Activated T-cell treated with anti-CD3 and anti-CD28 coated beads, Interleukin-2, amount 50 U/mL, for 72 hours (primary cell): ENCODE data around the gene THAP4. TPM values are rescaled to one million over a fixed set of nuclear protein-coding genes. Genes with fewer than 3 reads are reported as not detected.
"Not testable (repeated sequence)": the region's sequence is repeated elsewhere in the genome, so short reads cannot be mapped to it uniquely, and the experiment has no call there.

Experiments
- ATAC-seq, 2 donors: fragments of 150-1000 bp; cut with Tn5 transposase; replicated peaks in 1 of 2; 2 replicates each; pipeline ENCODE4 v1.10.0; 2021; ENCODE audit warnings: moderate library complexity in 2 of 2, mild to moderate bottlenecking in 1 of 2
- DNase-seq, 2 donors: peaks; one replicate each; pipeline ENCODE4 v3.0.0; 2021 to 2022; ENCODE audit warnings: mixed read lengths in 1 of 2
- H3K27ac Mint-ChIP-seq: one replicate; pipeline ENCODE4 v1.8.0; 2022; ENCODE audit warnings: mild to moderate bottlenecking, moderate library complexity, mixed read lengths
- H3K27me3 Mint-ChIP-seq: one replicate; pipeline ENCODE4 v1.8.0; 2022; ENCODE audit warnings: low read depth, mixed read lengths
- H3K36me3 Mint-ChIP-seq, 2 donors: one replicate each; pipeline ENCODE4 v1.8.0; 2022; ENCODE audit warnings: mixed read lengths in 2 of 2, mild to moderate bottlenecking in 1 of 2; ENCODE audit not compliant: insufficient read depth in 2 of 2
- H3K4me1 Mint-ChIP-seq: one replicate; pipeline ENCODE4 v1.8.0; 2022; ENCODE audit warnings: low read depth, mixed read lengths
- H3K4me3 Mint-ChIP-seq, 2 donors: one replicate each; pipeline ENCODE4 v1.8.0; 2022; ENCODE audit warnings: mild to moderate bottlenecking in 2 of 2, mixed read lengths in 2 of 2, moderate library complexity in 2 of 2
- H3K9me3 Mint-ChIP-seq, 2 donors: one replicate each; pipeline ENCODE4 v1.8.0; 2022; ENCODE audit warnings: mixed read lengths in 2 of 2
- total RNA-seq, 2 donors: library from RNA; stranded (reverse); gene quantifications; one replicate each; pipeline ENCODE4 v1.2.3, GENCODE V29; 2022

The THAP4 gene
- total RNA-seq, 2 donors from 2014 or later: 41.8 to 50.9 TPM

DNA sequence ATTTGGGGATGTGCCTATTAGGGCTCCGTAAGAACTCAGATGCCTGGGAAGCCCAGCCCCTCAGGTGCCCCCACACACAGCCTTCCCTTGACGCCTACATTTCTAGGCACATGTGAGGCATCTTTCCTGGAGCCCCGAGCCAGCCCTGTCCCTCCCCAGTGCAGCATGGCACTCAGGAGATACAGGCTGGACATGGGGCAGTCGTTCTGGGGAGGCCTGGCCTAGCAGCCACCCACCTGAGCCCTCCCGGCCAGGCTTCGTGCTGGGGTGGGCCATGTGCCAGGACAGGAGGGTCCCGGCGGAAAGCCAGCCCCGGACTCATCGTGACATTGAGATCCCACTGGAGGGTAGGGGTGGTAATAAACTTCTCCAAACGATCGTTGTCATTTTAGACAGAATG lies 63.2 kb downstream of the THAP4 start:
- no peaks in the 10 kb centered on the region for H3K36me3 Mint-ChIP-seq
- no peak overlapping the region for H3K4me3 Mint-ChIP-seq

GRCh38 chr2:241572915-241573651 lies 63.9 kb downstream of the THAP4 start:
- H3K27ac Mint-ChIP-seq: not testable (repeated sequence)

More for the DNA sequence above, 63.2 kb downstream of the THAP4 start:
- Mint-ChIP-seq H3K4me1 (no peaks in the 10 kb centered on the region), H3K9me3 (no peaks in the 10 kb centered on the region), H3K27ac (no peak overlapping the region), H3K27me3 (no peaks in the 10 kb centered on the region)
- no peak for DNase-seq
- ATAC-seq: no peak

DNA sequence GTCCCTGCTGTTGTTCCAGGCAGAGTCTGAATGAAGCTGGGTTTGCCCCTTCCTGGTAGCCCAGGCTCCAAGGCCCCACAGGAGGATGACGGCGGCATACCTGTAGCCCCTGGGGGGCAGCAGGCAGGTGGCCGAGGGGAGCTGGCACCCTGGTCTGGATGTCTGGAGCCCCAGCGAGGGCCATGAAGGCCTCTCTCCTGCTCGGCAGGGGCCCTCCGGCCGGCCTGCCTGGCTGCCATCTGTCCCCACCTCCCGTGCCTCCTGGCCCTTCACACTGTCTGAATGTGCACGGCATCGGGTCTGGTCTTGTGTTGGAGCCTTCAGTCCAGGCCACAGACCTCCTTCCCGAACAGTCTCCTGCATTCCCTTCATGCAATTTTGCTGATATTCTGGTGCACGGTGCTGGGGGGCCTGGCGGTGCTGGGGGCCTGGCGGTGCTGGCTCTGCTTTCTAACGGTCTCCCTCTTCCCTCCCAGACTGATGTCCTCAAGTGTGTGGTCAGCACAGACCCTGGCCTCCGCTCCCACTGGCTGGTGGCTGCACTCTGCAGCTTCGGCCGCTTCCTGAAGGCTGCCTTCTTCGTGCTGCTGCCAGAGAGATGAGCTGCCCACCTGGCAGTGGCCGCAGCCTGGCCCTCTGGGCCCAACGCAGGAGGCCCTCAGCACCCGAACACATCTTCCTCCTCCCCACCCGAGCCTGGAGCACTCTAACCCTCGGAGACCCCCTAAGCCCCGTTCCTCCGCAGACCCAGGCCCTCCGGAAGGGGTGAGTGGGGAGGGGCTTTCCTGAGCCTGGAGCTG lies 64.9 kb downstream of the THAP4 start:
- H3K27me3 Mint-ChIP-seq: no peaks in the 10 kb centered on the region
- no peak for ATAC-seq
- no peaks in the 10 kb centered on the region for H3K9me3 Mint-ChIP-seq
- H3K4me1 Mint-ChIP-seq: no peaks in the 10 kb centered on the region
- H3K27ac Mint-ChIP-seq: no peak overlapping the region
- H3K4me3 Mint-ChIP-seq: no peak overlapping the region
- DNase-seq: no peak
- H3K36me3 Mint-ChIP-seq: no peaks in the 10 kb centered on the region

More at GRCh38 chr2:241572915-241573651, 63.9 kb downstream of the THAP4 start:
- not testable (repeated sequence) for H3K4me1 Mint-ChIP-seq, ATAC-seq, H3K27me3 Mint-ChIP-seq, H3K4me3 Mint-ChIP-seq, H3K36me3 Mint-ChIP-seq, DNase-seq, H3K9me3 Mint-ChIP-seq

DNA sequence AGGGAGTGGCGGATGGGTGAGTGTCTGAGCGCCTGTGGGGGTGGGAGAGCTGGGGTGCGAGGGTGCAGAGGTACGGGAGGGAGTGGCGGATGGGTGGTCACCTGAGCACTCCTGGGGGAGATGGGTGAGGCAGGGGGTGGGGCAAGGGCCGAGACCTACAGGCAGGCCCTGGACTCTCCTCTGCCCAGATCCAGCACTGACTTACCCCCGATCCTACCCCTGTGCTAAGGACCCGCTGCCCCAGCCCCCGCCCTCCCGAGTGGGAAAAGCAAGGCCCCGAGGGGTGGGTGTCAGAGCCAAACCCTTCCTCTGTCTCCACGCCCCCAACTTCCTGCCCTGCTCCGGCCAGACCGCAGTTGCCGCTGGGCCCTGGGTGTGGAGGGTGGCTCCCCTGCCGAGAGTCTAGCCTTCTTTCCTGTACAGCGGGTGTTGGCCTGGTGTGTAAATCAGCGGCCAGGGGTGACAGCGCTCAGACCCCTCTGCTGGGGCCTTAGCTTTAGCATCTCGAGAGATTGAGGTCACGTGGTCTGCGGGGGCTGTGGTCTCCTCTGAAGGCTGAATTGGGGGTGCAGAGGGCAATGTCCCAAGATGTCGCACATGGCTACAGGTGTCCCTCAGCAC lies 65.9 kb downstream of the THAP4 start:
- H3K36me3 Mint-ChIP-seq: no peaks in the 10 kb centered on the region
- H3K4me3 Mint-ChIP-seq: no peak overlapping the region
- H3K27me3 Mint-ChIP-seq: no peaks in the 10 kb centered on the region
- no peak for DNase-seq
- ATAC-seq: no peak
- H3K9me3 Mint-ChIP-seq: no peaks in the 10 kb centered on the region
- H3K27ac Mint-ChIP-seq: no peak overlapping the region
- H3K4me1 Mint-ChIP-seq: no peaks in the 10 kb centered on the region

GRCh38 chr2:241569831-241570281 lies 67.1 kb downstream of the THAP4 start:
- DNase-seq (no peak), ATAC-seq (no peak)
- Mint-ChIP-seq H3K36me3 (no peaks in the 10 kb centered on the region), H3K27me3 (no peaks in the 10 kb centered on the region), H3K9me3 (no peaks in the 10 kb centered on the region), H3K4me3 (no peak overlapping the region), H3K4me1 (no peaks in the 10 kb centered on the region), H3K27ac (no peak overlapping the region)

GRCh38 chr2:241568726-241569125 lies 68.2 kb downstream of the THAP4 start:
- H3K9me3 Mint-ChIP-seq: no peaks in the 10 kb centered on the region
- no peaks in the 10 kb centered on the region for H3K27me3 Mint-ChIP-seq
- ATAC-seq (no peak), DNase-seq (no peak)
- H3K4me3 Mint-ChIP-seq: no peak overlapping the region
- no peaks in the 10 kb centered on the region for H3K36me3 Mint-ChIP-seq
- no peak overlapping the region for H3K27ac Mint-ChIP-seq
- H3K4me1 Mint-ChIP-seq: no peaks in the 10 kb centered on the region

GRCh38 chr2:241567776-241568175 lies 69.2 kb downstream of the THAP4 start:
- ATAC-seq: no peak
- no peaks in the 10 kb centered on the region for H3K27me3 Mint-ChIP-seq
- H3K36me3 Mint-ChIP-seq: no peaks in the 10 kb centered on the region
- no peaks in the 10 kb centered on the region for H3K9me3 Mint-ChIP-seq
- no peak for DNase-seq
- H3K27ac Mint-ChIP-seq: no peak overlapping the region
- no peak overlapping the region for H3K4me3 Mint-ChIP-seq
- H3K4me1 Mint-ChIP-seq: no peaks in the 10 kb centered on the region

- not testable (repeated sequence) for H3K27me3 Mint-ChIP-seq, ATAC-seq, H3K9me3 Mint-ChIP-seq, H3K4me1 Mint-ChIP-seq, DNase-seq, H3K36me3 Mint-ChIP-seq, H3K27ac Mint-ChIP-seq, H3K4me3 Mint-ChIP-seq
These were observed 69.7 kb downstream of the THAP4 start for GRCh38 chr2:241567266-241567665.

GRCh38 chr2:241566468-241566867 lies 70.5 kb downstream of the THAP4 start:
- DNase-seq (no peak), ATAC-seq (no peak)
- Mint-ChIP-seq H3K27ac (no peak overlapping the region), H3K36me3 (no peaks in the 10 kb centered on the region), H3K4me3 (no peak overlapping the region), H3K9me3 (no peaks in the 10 kb centered on the region), H3K27me3 (no peaks in the 10 kb centered on the region), H3K4me1 (no peaks in the 10 kb centered on the region)

GRCh38 chr2:241566021-241566420 lies 70.9 kb downstream of the THAP4 start:
- not testable (repeated sequence) for H3K4me3 Mint-ChIP-seq, H3K36me3 Mint-ChIP-seq, H3K9me3 Mint-ChIP-seq, H3K27me3 Mint-ChIP-seq, H3K4me1 Mint-ChIP-seq, DNase-seq, ATAC-seq, H3K27ac Mint-ChIP-seq

DNA sequence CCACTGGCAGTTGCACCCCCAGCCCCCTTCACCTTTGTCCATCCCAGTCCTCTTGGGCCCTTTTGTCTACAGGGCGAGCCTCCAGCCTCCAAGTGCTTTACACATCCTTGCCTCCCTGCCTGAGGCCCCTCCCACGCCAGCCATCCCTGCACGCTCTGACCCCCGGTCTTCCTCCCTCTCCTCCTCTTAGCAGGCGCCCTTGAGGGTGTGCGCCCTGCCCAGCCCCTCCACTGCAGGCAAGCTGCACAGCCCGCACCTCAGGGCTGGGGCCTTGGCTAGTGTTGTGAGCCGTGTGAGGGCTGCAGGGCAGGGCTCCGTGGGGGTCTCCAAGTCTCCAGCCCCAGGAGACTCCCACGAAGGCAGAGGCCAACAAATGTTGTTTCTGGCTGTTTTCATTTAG lies 71.5 kb downstream of the THAP4 start:
- ATAC-seq: no peak
- H3K4me1 Mint-ChIP-seq: no peaks in the 10 kb centered on the region
- H3K9me3 Mint-ChIP-seq: no peaks in the 10 kb centered on the region
- H3K36me3 Mint-ChIP-seq: no peaks in the 10 kb centered on the region
- no peak overlapping the region for H3K27ac Mint-ChIP-seq
- DNase-seq: no peak
- H3K27me3 Mint-ChIP-seq: peaks cover 2% of the 10 kb centered on the region
- no peak overlapping the region for H3K4me3 Mint-ChIP-seq

GRCh38 chr2:241564596-241565410 lies 72.2 kb downstream of the THAP4 start:
- Mint-ChIP-seq H3K27ac (no peak overlapping the region), H3K27me3 (peaks cover 8% of the 10 kb centered on the region), H3K36me3 (no peaks in the 10 kb centered on the region), H3K4me1 (no peaks in the 10 kb centered on the region), H3K9me3 (no peaks in the 10 kb centered on the region), H3K4me3 (no peak overlapping the region)
- ATAC-seq: no peak
- no peak for DNase-seq
